NCI-H82 (cell line): ENCODE results near the gene SNX13.

ENCODE experiments used
- DNase-seq: peaks from one replicate; lab custom pipeline; 2025; lab: John Stamatoyannopoulos, UW

The SNX13 gene, protein sequence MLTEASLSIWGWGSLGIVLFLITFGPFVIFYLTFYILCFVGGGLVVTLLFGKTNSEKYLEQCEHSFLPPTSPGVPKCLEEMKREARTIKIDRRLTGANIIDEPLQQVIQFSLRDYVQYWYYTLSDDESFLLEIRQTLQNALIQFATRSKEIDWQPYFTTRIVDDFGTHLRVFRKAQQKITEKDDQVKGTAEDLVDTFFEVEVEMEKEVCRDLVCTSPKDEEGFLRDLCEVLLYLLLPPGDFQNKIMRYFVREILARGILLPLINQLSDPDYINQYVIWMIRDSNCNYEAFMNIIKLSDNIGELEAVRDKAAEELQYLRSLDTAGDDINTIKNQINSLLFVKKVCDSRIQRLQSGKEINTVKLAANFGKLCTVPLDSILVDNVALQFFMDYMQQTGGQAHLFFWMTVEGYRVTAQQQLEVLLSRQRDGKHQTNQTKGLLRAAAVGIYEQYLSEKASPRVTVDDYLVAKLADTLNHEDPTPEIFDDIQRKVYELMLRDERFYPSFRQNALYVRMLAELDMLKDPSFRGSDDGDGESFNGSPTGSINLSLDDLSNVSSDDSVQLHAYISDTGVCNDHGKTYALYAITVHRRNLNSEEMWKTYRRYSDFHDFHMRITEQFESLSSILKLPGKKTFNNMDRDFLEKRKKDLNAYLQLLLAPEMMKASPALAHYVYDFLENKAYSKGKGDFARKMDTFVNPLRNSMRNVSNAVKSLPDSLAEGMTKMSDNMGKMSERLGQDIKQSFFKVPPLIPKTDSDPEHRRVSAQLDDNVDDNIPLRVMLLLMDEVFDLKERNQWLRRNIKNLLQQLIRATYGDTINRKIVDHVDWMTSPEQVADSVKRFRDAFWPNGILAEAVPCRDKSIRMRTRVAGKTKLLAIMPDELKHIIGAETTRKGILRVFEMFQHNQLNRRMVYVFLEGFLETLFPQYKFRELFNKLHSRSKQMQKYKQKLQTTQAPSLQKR

DNA sequence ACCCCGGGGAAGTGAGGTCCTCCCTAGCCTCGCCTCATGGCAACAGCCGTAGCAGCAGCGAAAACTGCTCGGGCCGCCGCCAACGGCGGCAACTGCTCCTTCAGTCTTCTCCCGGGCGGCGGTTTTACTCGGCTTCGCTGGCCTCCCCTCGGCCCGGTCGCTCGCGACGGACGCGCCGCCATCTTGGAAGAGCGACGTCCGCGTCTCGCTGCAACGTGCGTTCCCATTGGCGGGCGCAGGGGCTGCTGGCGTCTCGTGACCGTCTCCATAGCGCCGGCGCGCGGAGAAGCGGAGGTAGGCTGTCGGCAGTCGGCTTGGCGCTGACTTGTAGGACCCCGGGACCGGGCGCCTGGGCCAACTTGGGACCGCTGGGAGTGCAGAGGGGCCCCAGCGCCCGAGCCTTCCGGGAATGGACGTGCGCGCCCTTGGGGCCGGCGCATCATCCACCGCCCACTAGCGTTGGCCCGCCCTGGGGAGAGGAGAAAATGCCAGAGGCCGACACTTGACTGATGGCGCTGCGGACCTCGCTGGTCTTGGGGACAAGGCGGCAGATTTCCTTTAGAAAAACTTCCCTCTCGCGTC is at the start of gene SNX13:
TSS of gene SNX13 (minus strand) at position 193 of the 582 bp plus-strand sequence. CDS start 199 bp downstream, outside the sequence.
- DNase-seq: peak; percentile 95

DNA sequence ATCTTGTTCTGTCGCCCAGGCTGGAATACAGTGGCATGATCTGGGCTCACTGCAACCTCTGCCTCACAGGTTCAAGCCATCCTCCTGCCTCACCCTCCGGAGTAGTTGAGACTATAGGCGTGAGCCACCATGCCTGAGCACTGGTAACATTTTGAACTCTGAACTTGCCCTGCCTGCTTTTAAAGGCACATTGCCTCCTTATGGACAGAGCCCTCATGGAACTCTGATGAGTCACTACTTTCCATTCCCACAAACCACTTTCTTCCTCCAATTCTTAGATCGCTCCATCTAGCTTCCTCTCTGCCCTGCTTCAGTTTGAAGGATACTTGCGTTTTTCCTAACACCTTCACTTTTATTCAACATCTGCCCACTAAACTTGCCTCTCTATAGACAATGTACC is 49.3 kb upstream of the SNX13 start:
- DNase-seq: no peak

DNA sequence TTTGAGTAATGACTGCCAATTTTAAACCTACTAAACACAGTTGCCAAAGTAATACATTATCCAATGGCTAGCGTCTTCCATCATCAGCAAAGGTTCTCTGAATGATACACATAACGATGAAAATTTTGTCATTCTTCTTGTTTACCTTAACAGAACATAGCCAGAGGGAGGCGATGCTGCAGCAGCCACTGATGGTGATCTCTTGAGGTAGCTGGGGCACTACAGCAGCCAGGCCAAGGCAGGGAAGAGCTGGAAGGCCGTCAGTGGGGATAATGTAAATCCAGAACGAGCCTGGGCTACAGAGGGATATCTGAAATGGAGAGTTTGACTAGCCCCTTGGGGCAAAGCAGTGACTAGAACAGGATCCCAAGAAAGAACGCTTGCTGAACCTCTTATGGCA is 48.6 kb upstream of the SNX13 start:
- no peak for DNase-seq

DNA sequence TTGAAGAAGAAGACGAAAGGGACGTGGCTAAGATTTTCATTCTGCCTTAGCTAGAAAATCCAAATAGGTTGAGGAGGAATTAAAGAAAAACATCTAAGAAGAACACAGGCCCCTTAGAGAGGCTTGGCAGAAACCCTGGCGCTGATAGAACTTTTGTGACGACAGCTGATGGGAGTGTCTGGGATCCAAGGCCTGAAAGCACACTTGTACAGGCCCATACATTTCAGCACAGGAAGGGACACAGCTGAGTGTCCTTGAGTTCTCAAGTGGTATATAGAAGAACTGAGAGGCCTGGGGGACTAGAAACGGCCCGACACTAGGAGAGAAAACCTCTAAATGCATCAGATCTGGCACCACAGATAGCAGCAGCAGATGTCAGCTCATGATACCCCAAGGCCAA is 47.8 kb upstream of the SNX13 start:
- DNase-seq: no peak

DNA sequence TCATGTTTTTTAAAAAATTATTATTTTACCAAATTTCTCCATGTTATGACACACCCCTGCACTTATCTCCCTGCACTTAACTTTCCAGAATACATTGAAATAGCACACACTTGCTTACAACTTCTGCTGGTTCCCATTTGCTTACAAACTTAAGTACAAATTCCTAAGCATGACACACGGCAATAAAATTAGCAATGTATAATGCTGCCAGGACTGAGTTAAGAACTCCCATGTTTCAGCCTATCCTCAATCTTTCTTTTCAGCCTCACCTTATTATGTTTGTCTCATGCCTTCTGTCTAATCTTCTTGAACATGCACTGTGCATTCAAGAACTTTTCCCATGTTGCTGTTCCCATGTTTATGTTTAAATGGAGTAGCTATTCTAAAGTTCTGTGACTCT is 46.6 kb upstream of the SNX13 start:
- DNase-seq: no peak

DNA sequence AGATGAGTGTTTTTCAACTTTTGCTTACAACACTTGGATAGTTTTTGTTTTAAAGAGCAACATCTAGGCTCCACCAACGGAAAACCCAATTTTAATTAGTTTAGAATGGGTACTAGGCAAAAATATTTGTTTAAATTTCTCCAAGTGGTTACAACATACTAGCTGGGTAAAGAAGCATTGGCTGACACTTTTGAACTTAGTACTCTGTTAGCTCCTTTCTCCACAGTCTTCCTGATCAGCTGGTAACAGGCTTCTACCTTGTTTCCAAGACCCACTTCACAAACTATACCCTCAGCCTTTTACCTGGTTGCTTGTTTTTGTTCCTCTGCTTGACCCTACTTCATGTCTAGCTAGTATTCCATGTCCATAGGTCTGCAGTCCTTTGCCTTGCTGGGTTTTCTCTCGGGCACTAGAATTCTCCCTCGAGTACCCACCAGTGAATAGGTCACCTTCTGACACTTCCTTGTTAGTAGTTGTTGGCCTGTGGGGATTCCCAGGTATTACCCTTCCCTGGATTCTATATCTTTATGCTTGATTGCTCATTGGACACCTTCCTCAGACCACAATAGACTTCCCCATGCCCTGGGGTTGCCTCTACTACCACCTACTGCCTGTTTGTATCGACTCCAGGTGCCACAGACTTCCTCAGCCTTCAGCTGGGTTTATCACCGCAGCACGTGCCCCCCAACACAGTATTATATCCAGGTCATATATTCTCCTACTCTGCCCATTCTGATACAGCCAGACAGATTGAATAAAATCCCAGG is 45.4 kb upstream of the SNX13 start:
- DNase-seq: no peak

DNA sequence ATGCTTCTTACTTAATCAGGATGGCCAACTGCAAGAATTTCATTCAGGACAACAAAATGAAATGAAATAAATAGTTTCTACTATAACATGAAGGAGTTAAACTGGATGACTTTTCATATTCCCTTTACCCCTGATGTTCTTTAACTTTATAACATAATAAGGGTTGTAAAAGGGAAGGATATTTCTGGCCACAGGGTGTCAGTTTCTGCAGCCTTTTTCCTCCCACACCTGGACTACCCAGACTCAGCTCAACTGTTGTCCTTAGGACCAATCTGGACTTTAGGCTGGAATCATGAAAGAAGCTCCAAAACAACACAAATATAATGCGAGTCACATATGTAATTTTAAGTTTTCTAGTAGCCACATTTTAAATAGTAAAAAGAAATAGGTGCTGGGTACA is 44.0 kb upstream of the SNX13 start:
- no peak for DNase-seq

DNA sequence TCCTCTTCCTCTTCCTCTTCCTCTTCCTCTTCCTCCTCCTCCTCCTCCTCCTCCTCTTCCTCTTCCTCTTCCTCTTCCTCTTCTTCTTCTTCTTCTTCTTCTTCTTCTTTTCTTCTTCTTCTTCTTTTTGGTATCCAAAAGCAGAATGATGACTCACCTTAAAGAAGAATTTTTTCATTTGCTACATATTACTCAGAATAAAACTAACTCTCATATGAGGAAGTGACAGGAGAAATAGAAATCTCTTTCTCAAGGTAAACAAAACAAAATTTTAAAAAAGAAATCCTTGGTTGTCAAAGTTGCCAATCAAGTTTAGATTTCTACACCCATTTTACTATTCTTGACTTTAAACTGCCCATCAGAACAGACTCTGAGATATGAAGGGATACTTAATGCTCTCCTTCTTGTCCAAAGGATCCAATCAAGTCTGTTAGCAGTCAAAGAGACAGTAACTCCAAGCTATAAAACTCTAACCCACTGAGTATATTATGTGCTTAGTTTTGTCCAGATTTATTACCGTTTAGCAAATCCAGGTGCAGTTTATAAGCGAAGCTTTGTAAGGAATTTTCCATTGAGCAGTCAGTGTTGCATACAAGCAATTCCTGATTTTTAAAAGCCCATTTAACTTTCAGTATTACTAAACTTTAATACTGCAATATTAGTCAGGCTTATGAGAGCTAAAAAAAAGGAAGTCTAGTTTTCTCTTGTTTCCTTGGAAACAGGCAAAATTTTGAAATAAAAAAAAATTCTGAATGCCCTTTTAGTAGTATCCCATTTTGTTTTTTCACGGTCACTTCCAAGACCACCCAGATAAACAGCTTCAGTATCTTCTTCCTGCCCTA is 43.1 kb upstream of the SNX13 start:
- DNase-seq: no peak

DNA sequence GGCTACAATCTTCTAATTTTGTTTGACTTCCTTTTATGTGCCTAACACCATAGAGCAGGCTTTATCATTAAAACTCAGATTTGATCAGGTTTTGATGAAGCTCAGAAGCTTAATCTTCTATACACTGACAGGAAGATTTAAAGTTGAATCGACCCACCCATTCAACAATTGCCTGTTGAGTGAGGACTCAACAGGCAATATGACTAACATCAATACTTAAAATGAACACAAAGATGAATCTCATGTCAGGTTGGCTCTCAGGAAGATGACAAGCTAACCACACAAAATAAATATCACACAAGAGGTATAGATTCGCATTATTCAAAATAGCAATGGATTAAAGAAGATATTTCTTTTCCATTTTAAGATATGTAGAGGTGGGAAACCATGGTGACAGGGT is 36.7 kb upstream of the SNX13 start:
- no peak for DNase-seq

DNA sequence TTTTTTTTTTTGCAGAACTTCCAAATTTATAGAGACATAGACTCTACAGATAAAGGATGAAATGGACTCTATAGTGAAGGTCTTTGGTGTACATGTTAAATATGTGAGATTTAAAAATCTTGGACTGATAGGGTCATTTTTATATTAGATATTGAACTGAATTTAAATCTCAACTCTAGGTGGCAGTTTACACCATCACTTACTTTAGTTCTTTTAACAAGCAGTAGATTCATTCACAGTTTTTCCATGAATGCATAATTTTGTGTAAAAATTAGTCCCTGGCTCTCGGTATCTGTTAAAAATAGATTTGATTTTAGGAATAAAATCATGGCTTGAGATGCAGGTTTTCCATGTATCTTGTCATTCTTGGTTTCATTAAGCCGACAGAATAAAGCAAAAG is 31.1 kb upstream of the SNX13 start:
- DNase-seq: no peak

DNA sequence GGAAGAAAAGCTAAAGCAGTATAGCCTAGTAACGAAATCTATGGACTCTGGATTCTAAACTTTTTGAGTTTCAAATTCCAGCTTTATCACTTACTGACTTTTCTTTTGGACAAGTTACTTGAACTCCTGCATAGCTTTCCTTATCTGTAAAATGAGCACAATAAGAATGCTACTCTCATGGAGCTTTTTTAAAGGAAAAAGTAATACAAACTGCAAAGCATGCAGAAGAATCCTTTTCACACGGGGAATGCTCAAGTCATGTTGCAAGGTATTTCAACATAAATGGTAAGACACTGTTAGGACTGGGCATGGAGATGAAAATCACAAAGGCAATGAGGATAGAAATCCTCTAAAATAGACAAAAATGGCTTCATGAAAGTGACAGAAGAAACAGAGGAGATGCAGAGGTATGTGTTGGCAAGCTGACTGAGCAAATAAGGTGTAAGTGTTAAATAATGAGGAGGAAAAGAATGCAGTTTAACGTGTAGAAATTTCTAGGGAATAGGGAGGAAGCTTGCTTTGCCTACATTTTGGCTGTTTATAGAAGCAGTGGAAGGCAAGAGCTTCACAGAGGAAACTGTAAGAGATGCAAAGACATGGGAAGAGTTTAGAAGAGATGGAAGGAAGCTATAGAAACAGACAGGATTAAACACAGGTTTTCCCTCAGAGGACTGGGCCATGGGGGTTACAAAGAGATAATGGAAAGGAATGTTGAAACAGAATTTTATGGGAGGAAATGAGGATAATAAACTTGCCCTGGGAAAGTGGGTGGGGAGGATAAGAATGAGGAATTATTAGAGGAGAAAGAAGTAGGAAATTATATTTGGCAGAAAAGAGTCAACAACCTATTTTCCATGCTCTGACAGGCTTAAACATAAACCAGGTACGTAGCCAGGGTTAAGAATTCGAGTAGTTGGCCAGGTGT is 28.8 kb upstream of the SNX13 start:
- no peak for DNase-seq

DNA sequence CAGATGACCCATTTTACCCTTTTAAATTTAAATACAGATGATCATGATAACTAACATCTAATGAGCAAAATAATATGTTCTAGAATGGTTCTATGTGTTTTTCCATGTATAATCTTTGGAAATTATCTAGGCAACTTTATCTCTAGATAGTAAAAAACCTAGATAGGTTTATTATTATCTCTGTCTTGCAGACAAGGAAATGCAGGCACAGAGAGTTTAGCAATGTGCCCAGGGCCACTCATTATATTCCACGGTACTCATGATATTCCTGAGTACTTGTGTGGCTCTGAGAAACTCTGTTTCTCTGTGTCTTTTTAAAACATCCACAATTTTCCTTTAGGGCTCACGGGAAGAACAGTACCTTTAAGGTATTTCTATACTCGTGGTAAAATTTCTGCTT is 26.4 kb upstream of the SNX13 start:
- DNase-seq: no peak

DNA sequence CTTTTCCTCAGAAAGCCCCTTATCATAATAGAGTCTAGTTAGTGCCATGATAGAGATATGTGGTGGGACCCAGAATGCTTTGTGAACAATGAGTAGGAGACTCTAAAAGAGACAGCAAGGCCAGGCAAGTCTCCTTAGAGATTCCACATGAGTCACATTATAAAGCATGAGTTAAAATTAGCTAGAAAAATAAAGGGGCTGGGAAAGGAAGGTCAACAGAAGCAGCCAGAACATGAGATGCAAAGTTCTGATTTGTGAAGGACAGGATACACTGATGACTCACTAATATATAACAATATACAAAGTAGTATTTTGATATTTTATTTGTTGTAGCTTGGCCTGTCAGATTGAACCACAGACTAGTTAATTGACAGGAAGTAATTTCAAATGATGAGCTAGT is 25.3 kb upstream of the SNX13 start:
- no peak for DNase-seq

DNA sequence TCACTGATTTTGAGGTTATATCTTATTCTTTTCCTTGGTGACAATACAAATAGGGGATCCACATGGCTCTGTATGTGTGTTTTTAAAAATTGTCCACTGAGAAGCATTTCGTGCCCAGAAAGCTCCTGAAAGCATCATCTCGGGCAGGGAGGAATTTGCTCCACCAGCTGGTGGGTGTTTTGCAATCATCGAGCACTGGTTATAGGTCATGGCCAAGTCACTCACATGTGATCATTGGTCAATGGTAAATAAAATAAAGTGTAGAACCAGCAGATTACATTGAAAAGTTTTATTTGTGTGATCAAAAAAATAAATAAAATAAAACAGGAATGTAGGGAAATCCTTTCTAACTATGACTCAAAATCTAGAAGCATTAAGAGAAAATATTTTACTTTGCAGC is 23.0 kb upstream of the SNX13 start:
- DNase-seq: no peak

DNA sequence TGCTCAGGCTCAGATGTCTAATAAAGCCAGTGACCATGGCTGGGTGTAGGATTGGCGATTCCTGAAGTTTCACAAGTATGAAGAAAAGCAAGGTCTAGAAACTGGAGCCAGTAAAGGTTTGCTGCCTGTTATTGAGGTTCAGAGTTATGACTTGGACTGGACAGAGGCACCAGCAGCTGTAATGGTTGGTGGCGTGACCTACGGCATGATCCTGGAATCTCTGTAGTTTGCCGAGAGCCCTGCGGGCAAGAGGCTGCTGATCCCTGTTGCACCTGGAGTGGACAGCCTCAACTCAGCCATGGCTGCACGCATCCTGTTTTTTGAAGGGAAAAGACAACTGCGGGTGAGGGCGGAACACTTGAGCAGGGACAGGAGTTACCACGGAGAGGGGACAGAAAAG is 22.4 kb upstream of the SNX13 start:
- DNase-seq: no peak

DNA sequence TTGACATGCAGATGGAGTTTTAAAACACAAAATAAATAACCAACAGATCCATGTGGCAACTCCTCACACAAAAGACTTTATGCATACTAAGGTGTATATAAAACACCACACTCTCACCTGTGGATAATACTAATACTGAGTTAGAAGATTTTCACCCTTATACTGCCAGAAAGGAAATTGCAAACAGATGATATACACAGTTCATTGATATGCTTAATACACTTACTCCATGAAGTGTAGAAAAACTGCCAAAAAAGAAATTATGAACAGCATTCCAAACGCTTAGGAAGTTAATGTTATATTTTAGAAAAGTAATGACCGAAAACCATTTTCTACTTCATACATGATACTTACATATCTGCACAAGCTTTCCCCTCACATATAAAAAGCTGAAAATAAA is 17.6 kb upstream of the SNX13 start:
- DNase-seq: no peak

DNA sequence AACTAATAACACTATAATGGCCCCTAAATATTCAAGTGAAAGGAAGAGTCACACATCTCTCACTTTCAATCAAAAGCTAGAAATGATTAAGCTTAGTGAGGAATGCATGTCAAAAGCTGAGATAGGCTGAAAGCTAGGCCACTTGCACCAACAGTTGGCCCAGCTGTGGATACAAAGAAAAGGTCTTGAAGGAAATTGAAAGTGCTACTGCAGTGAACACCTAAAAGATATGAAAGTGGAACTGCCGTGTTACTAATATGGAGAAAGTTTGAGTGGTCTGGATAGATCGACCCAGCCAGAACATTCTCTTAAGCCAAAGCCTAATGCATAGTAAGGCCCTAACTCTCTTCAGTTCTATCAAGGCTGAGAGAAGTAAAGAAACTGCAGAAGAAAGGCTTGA is 12.1 kb upstream of the SNX13 start:
- no peak for DNase-seq

DNA sequence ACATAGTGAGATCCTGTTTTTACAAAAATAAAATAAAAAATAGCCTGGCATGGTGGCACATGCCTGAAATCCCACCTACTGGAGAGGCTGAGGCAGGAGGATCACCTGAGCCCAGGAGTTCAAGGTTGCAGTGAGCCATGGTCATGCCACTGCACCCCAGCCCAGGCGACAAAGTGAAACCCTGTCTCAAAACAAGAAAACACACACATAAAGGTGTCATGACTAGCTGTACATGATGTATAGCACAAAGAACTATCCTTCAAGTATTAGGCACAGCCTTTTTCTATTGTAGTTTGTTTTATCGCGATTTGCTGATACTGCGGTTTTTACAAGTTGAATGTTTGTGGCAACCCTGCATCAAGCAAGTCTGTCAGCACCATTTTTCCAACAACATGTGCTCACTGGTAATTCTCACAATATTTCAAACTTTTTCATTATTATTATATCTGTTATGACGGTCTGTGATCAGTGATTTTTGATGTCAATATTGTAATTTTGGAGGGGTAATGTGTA is 11.5 kb upstream of the SNX13 start:
- DNase-seq: no peak

DNA sequence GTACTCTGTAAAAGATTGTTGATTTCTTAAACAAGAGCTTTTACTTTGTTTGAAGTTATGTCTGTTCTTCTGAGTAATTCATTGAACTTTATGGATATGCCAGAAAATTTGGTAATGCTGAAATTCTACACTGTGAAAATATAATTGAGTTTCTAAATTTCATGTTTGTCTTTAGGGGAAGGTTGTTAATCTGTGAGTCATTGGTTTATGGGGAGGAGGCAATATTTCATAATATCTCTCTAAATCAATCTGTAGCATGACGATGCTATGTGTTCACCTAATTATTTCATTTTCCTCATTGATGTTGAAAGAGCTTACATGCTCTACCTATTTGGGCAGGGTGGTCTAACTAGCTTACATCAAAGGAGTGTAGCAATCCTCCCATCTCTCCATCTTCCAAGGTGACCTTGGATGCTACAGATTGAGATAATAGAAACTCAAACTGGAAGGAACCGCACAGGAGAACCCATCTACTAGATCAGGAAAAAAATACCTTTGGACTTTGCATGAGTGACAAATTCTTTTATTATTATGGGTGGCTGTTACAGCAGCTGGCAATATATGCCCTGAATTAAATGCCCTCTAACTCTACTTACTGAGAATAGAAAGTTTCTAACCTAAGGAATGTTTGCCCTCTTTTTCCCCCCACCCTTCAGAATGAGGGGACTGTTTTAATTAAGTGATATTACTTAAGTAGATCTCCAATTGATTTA is 8.4 kb upstream of the SNX13 start:
- DNase-seq: no peak
